DND-41 (cell line): ENCODE results near the gene RIMKLA.

Experiments used
- CTCF ChIP-seq: IDR thresholded peaks from 2 replicates; pipeline ENCODE4 v1.5.1; 2012; ENCODE audit warnings: borderline replicate concordance, low read length, moderate library complexity, mild to moderate bottlenecking; ENCODE audit not compliant: poor library complexity, severe bottlenecking; ENCODE audit errors: extremely low read depth
- EZH2 ChIP-seq: IDR thresholded peaks from 3 replicates; pipeline ENCODE4 v1.6.1; 2012; ENCODE audit warnings: borderline replicate concordance, low read depth, mild to moderate bottlenecking, moderate library complexity, low read length, inconsistent platforms; ENCODE audit not compliant: severe bottlenecking

- TF ChIP-seq CTCF (no peak), EZH2 (no peak)
These were observed 72.8 kb downstream of the RIMKLA start for GRCh38 chr1:42453386-42453785.
